Measurements from ENCODE around the gene EIF4EBP3. TPM values are rescaled to one million over a fixed set of nuclear protein-coding genes. Genes with fewer than 3 reads are reported as not detected.

Gene EIF4EBP3
- total and polyA plus RNA-seq, 5 experiments from 2014 or later = 24.5 to 79.6 (median 50.4) TPM

GRCh38 chr5:140557965-140558364 lies 10.5 kb downstream of the EIF4EBP3 start:
- Mint-ChIP-seq H3K27ac (peak overlapping the region; percentile 82 to 97 (median 96)), H3K4me3 (peak overlapping the region; percentile 83 to 97 (median 92)), H3K27me3 (no peaks in the 10 kb centered on the region), H3K36me3 (peaks cover 0 to 17% (median 3%) of the 10 kb centered on the region in 3 donors), H3K9me3 (no peaks in the 10 kb centered on the region), H3K4me1 (peaks cover 43 to 58% (median 52%) of the 10 kb centered on the region in 4 donors)
- POLR2A ChIA-PET = interaction anchor here (0.6 to 1.9 kb wide), 5 partner anchors 10 to 156 kb away, joined by 4 to 30 read pairs (median 9); partner anchors contain the start of genes CD14, EIF4EBP3, IK and NDUFA2
- ATAC-seq = no peak
- no peak for DNase-seq

- no peak for ATAC-seq
- no peak for DNase-seq
- Mint-ChIP-seq H3K27me3 (no peaks in the 10 kb centered on the region), H3K27ac (peak overlapping the region in 7 of 10 donors; percentile 8 to 97 (median 97)), H3K9me3 (no peaks in the 10 kb centered on the region), H3K4me1 (peaks cover 38 to 57% (median 52%) of the 10 kb centered on the region in 4 donors), H3K36me3 (peaks cover 0 to 11% (median 0%) of the 10 kb centered on the region in 3 donors), H3K4me3 (peak overlapping the region in 1 of 10 donors; percentile 94)
- POLR2A ChIA-PET = interaction anchor here (1.0 to 1.8 kb wide), 2 partner anchors 11 to 105 kb away, joined by 4 to 30 read pairs; partner anchors contain the start of gene EIF4EBP3
Measured at GRCh38 chr5:140558542-140558941, 11.1 kb downstream of the EIF4EBP3 start.

GRCh38 chr5:140560227-140560626 lies 12.8 kb downstream of the EIF4EBP3 start:
- POLR2A ChIA-PET = no interaction called here
- H3K27me3 Mint-ChIP-seq = no peaks in the 10 kb centered on the region
- peak overlapping the region in 1 of 10 donors; percentile 66 for H3K27ac Mint-ChIP-seq
- peak overlapping the region in 1 of 10 donors; percentile 29 for H3K4me3 Mint-ChIP-seq
- no peaks in the 10 kb centered on the region for H3K9me3 Mint-ChIP-seq
- ATAC-seq = no peak
- DNase-seq = no peak
- peaks cover 0 to 10% (median 0%) of the 10 kb centered on the region in 3 donors for H3K36me3 Mint-ChIP-seq
- peaks cover 36 to 56% (median 50%) of the 10 kb centered on the region in 4 donors for H3K4me1 Mint-ChIP-seq

GRCh38 chr5:140561753-140562523 lies 14.5 kb downstream of the EIF4EBP3 start:
- H3K27ac Mint-ChIP-seq = peak overlapping the region in 5 of 10 donors; percentile 1 to 98 (median 96)
- ATAC-seq (no peak), DNase-seq (no peak)
- no peaks in the 10 kb centered on the region for H3K9me3 Mint-ChIP-seq
- peaks cover 33 to 55% (median 51%) of the 10 kb centered on the region in 4 donors for H3K4me1 Mint-ChIP-seq
- H3K27me3 Mint-ChIP-seq = no peaks in the 10 kb centered on the region
- peaks cover 0 to 13% (median 3%) of the 10 kb centered on the region in 3 donors for H3K36me3 Mint-ChIP-seq
- H3K4me3 Mint-ChIP-seq = peak overlapping the region in 2 of 10 donors; percentile 94 to 96
- POLR2A ChIA-PET = interaction anchor here (0.6 to 4.1 kb wide), 5 partner anchors 10 to 755 kb away, joined by 3 to 61 read pairs (median 5); partner anchors contain the start of genes ANKHD1 and EIF4EBP3

- Mint-ChIP-seq H3K9me3 (no peaks in the 10 kb centered on the region), H3K4me3 (peak overlapping the region; percentile 91 to 99 (median 96)), H3K4me1 (peaks cover 35 to 62% (median 58%) of the 10 kb centered on the region in 4 donors), H3K36me3 (peaks cover 0 to 25% (median 10%) of the 10 kb centered on the region in 3 donors), H3K27ac (peak overlapping the region; percentile 96 to 99 (median 98)), H3K27me3 (no peaks in the 10 kb centered on the region)
- DNase-seq = no peak
- ATAC-seq = no peak
- POLR2A ChIA-PET = interaction anchor here (0.6 to 4.1 kb wide), 15 partner anchors 12 to 1012 kb away, joined by 3 to 61 read pairs (median 4); partner anchors contain the start of genes ANKHD1, CD14, EIF4EBP3 and HARS1
Measured at GRCh38 chr5:140563596-140563995, 16.1 kb downstream of the EIF4EBP3 start.

GRCh38 chr5:140564196-140565023 lies 16.9 kb downstream of the EIF4EBP3 start, which contains the start of the genes APBB3 and SLC35A4:
Gene APBB3, minus strand, starts transcription at chr5:140564598. Its CDS starts 353 bp downstream, at chr5:140564245.
Gene SLC35A4, plus strand, starts transcription at chr5:140564828. Its CDS starts 2,342 bp downstream, at chr5:140567170.
- H3K4me1 Mint-ChIP-seq = peaks cover 39 to 71% (median 66%) of the 10 kb centered on the region in 4 donors
- H3K9me3 Mint-ChIP-seq = no peaks in the 10 kb centered on the region
- POLR2A ChIA-PET = interaction anchor here (0.6 to 4.1 kb wide), 17 partner anchors 12 to 1011 kb away, joined by 3 to 61 read pairs (median 4); partner anchors contain the start of genes ANKHD1, CD14, EIF4EBP3 and HARS1
- peak within 1 kb of the TSS; percentile 91 to 99 (median 96) for H3K4me3 Mint-ChIP-seq
- peak; percentile 85 to 99 (median 98) for DNase-seq
- no peaks in the 10 kb centered on the region for H3K27me3 Mint-ChIP-seq
- peak within 1 kb of the TSS; percentile 96 to 99 (median 98) for H3K27ac Mint-ChIP-seq
- peaks cover 0 to 26% (median 10%) of the 10 kb centered on the region in 3 donors for H3K36me3 Mint-ChIP-seq
- ATAC-seq = peak; percentile 88

GRCh38 chr5:140565024-140565779 lies 17.7 kb downstream of the EIF4EBP3 start:
- no peaks in the 10 kb centered on the region for H3K9me3 Mint-ChIP-seq
- H3K27me3 Mint-ChIP-seq = no peaks in the 10 kb centered on the region
- POLR2A ChIA-PET = interaction anchor here (0.7 to 3.8 kb wide), 10 partner anchors 10 to 163 kb away, joined by 3 to 26 read pairs (median 6); partner anchors contain the start of genes ANKHD1, CD14, EIF4EBP3 and IK
- ATAC-seq (peak in 1 of 2 donors; percentile 4), DNase-seq (peak in 1 of 10 donors; percentile 35)
- peak overlapping the region; percentile 96 to 99 (median 98) for H3K27ac Mint-ChIP-seq
- H3K4me3 Mint-ChIP-seq = peak overlapping the region; percentile 91 to 99 (median 96)
- peaks cover 40 to 78% (median 74%) of the 10 kb centered on the region in 4 donors for H3K4me1 Mint-ChIP-seq
- H3K36me3 Mint-ChIP-seq = peaks cover 0 to 23% (median 10%) of the 10 kb centered on the region in 3 donors

- POLR2A ChIA-PET = interaction anchor here (0.7 to 3.8 kb wide), 9 partner anchors 10 to 146 kb away, joined by 3 to 26 read pairs (median 4); partner anchors contain the start of genes CD14, EIF4EBP3, IK and NDUFA2
- Mint-ChIP-seq H3K27ac (peak overlapping the region; percentile 81 to 99 (median 98)), H3K4me1 (peaks cover 42 to 82% (median 78%) of the 10 kb centered on the region in 4 donors), H3K36me3 (peaks cover 0 to 28% (median 10%) of the 10 kb centered on the region in 3 donors), H3K9me3 (no peaks in the 10 kb centered on the region), H3K27me3 (no peaks in the 10 kb centered on the region), H3K4me3 (peak overlapping the region; percentile 91 to 99 (median 96))
- no peak for DNase-seq
- ATAC-seq = no peak
Measured at GRCh38 chr5:140565780-140566095, 18.3 kb downstream of the EIF4EBP3 start.

GRCh38 chr5:140566665-140567064 lies 19.2 kb downstream of the EIF4EBP3 start:
- Mint-ChIP-seq H3K9me3 (no peaks in the 10 kb centered on the region), H3K27ac (peak overlapping the region in 4 of 10 donors; percentile 65 to 86 (median 79)), H3K27me3 (no peaks in the 10 kb centered on the region), H3K4me1 (peaks cover 39 to 82% (median 77%) of the 10 kb centered on the region in 4 donors), H3K4me3 (peak overlapping the region in 3 of 10 donors; percentile 66 to 95 (median 67)), H3K36me3 (peaks cover 0 to 25% (median 10%) of the 10 kb centered on the region in 3 donors)
- POLR2A ChIA-PET = interaction anchor here (1.1 to 3.5 kb wide), 4 partner anchors 10 to 134 kb away, joined by 3 to 24 read pairs (median 4); partner anchors contain the start of genes EIF4EBP3, IK, NDUFA2 and ZMAT2
- no peak for DNase-seq
- ATAC-seq = no peak

GRCh38 chr5:140567136-140567818 lies 19.8 kb downstream of the EIF4EBP3 start:
- POLR2A ChIA-PET = interaction anchor here (0.8 to 1.4 kb wide), 2 partner anchors 20 to 80 kb away, joined by 3 to 4 read pairs; partner anchors contain the start of genes EIF4EBP3, IK and NDUFA2
- H3K4me3 Mint-ChIP-seq = peak overlapping the region in 4 of 10 donors; percentile 10 to 76 (median 58)
- H3K4me1 Mint-ChIP-seq = peaks cover 39 to 80% (median 77%) of the 10 kb centered on the region in 4 donors
- no peaks in the 10 kb centered on the region for H3K27me3 Mint-ChIP-seq
- no peaks in the 10 kb centered on the region for H3K9me3 Mint-ChIP-seq
- H3K27ac Mint-ChIP-seq = peak overlapping the region in 7 of 10 donors; percentile 60 to 99 (median 88)
- ATAC-seq = no peak
- DNase-seq = no peak
- H3K36me3 Mint-ChIP-seq = peaks cover 0 to 25% (median 10%) of the 10 kb centered on the region in 3 donors

Data from naive thymus-derived CD8-positive, alpha-beta T cell (primary cell).